K562 (cell line): ENCODE data around the gene ATXN7L2. TPM values are rescaled to one million over a fixed set of nuclear protein-coding genes. Genes with fewer than 3 reads are reported as not detected.

ENCODE experiments used
- CBX8 ChIP-seq: fragments of 200-600 bp; sonication (generic); IDR thresholded peaks from 2 replicates; pipeline ENCODE4 v1.6.1; 2012; ENCODE audit warnings: borderline replicate concordance, mixed run types, low read depth, mild to moderate bottlenecking, moderate library complexity, mixed read lengths, low read length, control low read depth, inconsistent platforms; ENCODE audit not compliant: poor library complexity, severe bottlenecking; ENCODE audit errors: extremely low read depth
- CHCHD3 ChIP-seq: fragments of 250-450 bp; sonication (Bioruptor Pico); IDR thresholded peaks from 2 replicates; pipeline ENCODE4 v2.1.2; 2022; ENCODE audit warnings: mild to moderate bottlenecking
- DNMT1 ChIP-seq: fragments of 450-650 bp; IDR thresholded peaks from 2 replicates; pipeline ENCODE4 v1.6.1; 2016; ENCODE audit warnings: antibody characterized with exemption, mild to moderate bottlenecking
- ELF4 ChIP-seq: fragments of 450-650 bp; formaldehyde crosslinking; IDR thresholded peaks from 2 replicates; pipeline ENCODE4 v1.4.0; 2022; ENCODE audit warnings: missing genetic modification characterization
- EWSR1 ChIP-seq: fragments of 450-650 bp; IDR thresholded peaks from 2 replicates; pipeline ENCODE4 v1.6.1; 2018; ENCODE audit warnings: borderline replicate concordance, mild to moderate bottlenecking, low read depth, moderate library complexity; ENCODE audit not compliant: partially characterized antibody
- KHSRP ChIP-seq: fragments of 450-650 bp; IDR thresholded peaks from 2 replicates; pipeline ENCODE4 v1.6.1; 2017
- MTA3 ChIP-seq: fragments of 450-650 bp; formaldehyde crosslinking; IDR thresholded peaks from 2 replicates; pipeline ENCODE4 v1.6.1; 2017; ENCODE audit warnings: mild to moderate bottlenecking, borderline replicate concordance
- PHTF2 ChIP-seq: fragments of 250-450 bp; sonication (Bioruptor Pico); IDR thresholded peaks from 2 replicates; pipeline ENCODE4 v1.5.0; 2021; ENCODE audit warnings: mild to moderate bottlenecking
- RBBP5 ChIP-seq: fragments of 200-600 bp; sonication (generic); IDR thresholded peaks from 2 replicates; pipeline ENCODE4 v1.6.1; 2012; ENCODE audit warnings: borderline replicate concordance, mild to moderate bottlenecking, low read length, control low read depth, inconsistent platforms; ENCODE audit not compliant: insufficient read depth, poor library complexity, severe bottlenecking
- RBM22 ChIP-seq: fragments of 200-400 bp; formaldehyde crosslinking; IDR thresholded peaks from 2 replicates; pipeline ENCODE4 v1.6.1; 2018; ENCODE audit warnings: low read length, low read depth; ENCODE audit not compliant: poor library complexity, severe bottlenecking
- SP2 ChIP-seq: IDR thresholded peaks from 2 replicates; pipeline ENCODE4 v1.6.1; 2011; ENCODE audit warnings: mild to moderate bottlenecking, low read depth, low read length, moderate library complexity; ENCODE audit not compliant: poor library complexity, severe bottlenecking; ENCODE audit errors: extremely low read depth
- TARDBP ChIP-seq: fragments of 450-650 bp; IDR thresholded peaks from 2 replicates; pipeline ENCODE4 v1.6.1; 2016
- TSC22D4 ChIP-seq: fragments of 450-650 bp; IDR thresholded peaks from 2 replicates; pipeline ENCODE4 v1.6.1; 2016; ENCODE audit warnings: missing genetic modification characterization, missing biosample characterization, control low read depth
- ZNF140 ChIP-seq: fragments of 250-450 bp; sonication (Bioruptor Pico); IDR thresholded peaks from 2 replicates; pipeline ENCODE4 v1.8.0; 2021; ENCODE audit warnings: moderate library complexity, mild to moderate bottlenecking, inconsistent platforms
- ZNF696 ChIP-seq: fragments of 250-450 bp; sonication (Bioruptor Pico); conservative IDR thresholded peaks from 2 replicates; pipeline ENCODE4 v1.4.0; 2020; ENCODE audit warnings: mild to moderate bottlenecking, moderate library complexity
- ZNF780A ChIP-seq: fragments of 250-450 bp; sonication (Bioruptor Pico); IDR thresholded peaks from 2 replicates; pipeline ENCODE4 v1.5.0; 2021; ENCODE audit warnings: mild to moderate bottlenecking
- polyA plus RNA-seq, 8 experiments: library from polyadenylated mRNA; depleted of rRNA in 4 of 8; stranded (reverse) in 5 of 8; unstranded in 3 of 8; fragments of >200 nt; fragmentation: Nextera tagmentation in 2 of 8; fragmentation: Illumina TruSeq in 1 of 8; extraction: Ambion mirVana in 2 of 8; extraction: Trizol in 1 of 8; gene quantifications; 2 replicates each; pipeline versions ENCODE4 v1.2.1 to v1.2.3, GENCODE V29; 2011 to 2014; ENCODE audit warnings: inconsistent platforms in 1 of 8, missing spikeins in 1 of 8
- total RNA-seq, 7 experiments: library from RNA; depleted of rRNA in 6 of 7; stranded (reverse); fragments of >200 nt in 6 of 7; fragmentation: Illumina TruSeq in 2 of 7; extraction: Trizol in 2 of 7; gene quantifications; 2 replicates each; pipeline versions ENCODE4 v1.2.1 to v1.2.3, GENCODE V29; 2011 to 2021; ENCODE audit warnings: low replicate concordance in 1 of 7
- TF ChIP-seq, protein P1 (sequence below): fragments of 250-450 bp; sonication (Bioruptor Pico); IDR thresholded peaks from 2 replicates; pipeline ENCODE4 v1.4.0; 2020
- TF ChIP-seq, protein P2 (sequence below): fragments of 450-650 bp; IDR thresholded peaks from 2 replicates; pipeline ENCODE4 v1.7.1; 2018; ENCODE audit warnings: mild to moderate bottlenecking, low read depth; ENCODE audit not compliant: partially characterized antibody
- TF ChIP-seq, protein P3 (sequence below): fragments of 250-450 bp; sonication (Bioruptor Pico); IDR thresholded peaks from 2 replicates; pipeline ENCODE4 v1.8.0; 2022; ENCODE audit warnings: moderate library complexity, mild to moderate bottlenecking, inconsistent platforms
- TF ChIP-seq, protein P4 (sequence below): fragments of 450-650 bp; conservative IDR thresholded peaks from 2 replicates; pipeline ENCODE4 v1.6.1; 2016; ENCODE audit warnings: missing genetic modification characterization, low read depth, mild to moderate bottlenecking, missing compliant biosample characterization, moderate library complexity
- TF ChIP-seq, protein P5 (sequence below): sonication (generic); formaldehyde crosslinking; IDR thresholded peaks from 2 replicates; pipeline ENCODE4 v1.8.0; 2022; ENCODE audit warnings: missing genetic modification reagents, mild to moderate bottlenecking, moderate library complexity, borderline replicate concordance

The ATXN7L2 gene
- total and polyA plus RNA-seq, 9 of the 15 experiments (the other 6 are each of a cell fraction or from before 2014, with no cell fraction given) = 0.21 to 10.4 (median 5.8) TPM

DNA sequence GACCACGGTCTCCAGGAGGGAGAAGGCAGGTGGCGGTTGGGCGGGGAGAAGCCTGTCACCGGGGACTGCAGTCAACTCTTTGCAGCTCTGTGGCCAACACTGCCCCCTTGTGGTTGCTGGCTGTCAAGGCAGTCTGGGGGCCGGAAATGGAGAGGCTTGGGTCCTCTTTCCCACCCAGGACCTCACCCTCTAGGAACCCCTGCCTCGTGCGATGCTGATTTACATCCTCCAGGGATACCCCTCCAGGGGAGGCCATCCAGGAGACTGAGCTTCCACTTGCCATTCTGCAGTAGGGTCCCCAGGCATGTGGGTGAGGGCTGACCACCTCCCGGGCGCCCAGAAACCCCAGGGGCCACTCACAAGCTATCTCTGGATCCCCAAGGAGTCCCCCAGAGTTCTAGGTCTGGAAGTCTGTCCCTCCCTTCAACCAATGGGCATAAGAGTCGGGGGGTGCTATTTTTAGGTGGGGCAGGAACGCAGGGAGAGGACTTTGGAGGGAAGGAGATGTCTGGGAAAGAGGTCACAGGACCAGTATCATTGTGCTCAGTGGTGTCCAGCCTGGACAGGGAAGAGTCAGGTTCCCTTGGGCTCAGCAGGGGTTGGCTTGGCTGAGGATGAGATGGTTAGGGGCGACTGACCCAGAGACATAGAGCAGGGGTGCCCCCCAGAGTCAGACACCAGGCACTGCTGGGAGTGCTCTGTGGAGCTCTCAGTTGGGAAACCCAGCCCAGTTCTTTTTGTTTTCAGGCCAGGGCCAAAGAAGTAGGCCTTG is 48.8 kb downstream of the ATXN7L2 start (continued):
- TF ChIP-seq, protein P1, sequence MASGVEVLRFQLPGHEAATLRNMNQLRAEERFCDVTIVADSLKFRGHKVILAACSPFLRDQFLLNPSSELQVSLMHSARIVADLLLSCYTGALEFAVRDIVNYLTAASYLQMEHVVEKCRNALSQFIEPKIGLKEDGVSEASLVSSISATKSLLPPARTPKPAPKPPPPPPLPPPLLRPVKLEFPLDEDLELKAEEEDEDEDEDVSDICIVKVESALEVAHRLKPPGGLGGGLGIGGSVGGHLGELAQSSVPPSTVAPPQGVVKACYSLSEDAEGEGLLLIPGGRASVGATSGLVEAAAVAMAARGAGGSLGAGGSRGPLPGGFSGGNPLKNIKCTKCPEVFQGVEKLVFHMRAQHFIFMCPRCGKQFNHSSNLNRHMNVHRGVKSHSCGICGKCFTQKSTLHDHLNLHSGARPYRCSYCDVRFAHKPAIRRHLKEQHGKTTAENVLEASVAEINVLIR (CRISPR knock-in tag) = no peak
- TF ChIP-seq, protein P2, sequence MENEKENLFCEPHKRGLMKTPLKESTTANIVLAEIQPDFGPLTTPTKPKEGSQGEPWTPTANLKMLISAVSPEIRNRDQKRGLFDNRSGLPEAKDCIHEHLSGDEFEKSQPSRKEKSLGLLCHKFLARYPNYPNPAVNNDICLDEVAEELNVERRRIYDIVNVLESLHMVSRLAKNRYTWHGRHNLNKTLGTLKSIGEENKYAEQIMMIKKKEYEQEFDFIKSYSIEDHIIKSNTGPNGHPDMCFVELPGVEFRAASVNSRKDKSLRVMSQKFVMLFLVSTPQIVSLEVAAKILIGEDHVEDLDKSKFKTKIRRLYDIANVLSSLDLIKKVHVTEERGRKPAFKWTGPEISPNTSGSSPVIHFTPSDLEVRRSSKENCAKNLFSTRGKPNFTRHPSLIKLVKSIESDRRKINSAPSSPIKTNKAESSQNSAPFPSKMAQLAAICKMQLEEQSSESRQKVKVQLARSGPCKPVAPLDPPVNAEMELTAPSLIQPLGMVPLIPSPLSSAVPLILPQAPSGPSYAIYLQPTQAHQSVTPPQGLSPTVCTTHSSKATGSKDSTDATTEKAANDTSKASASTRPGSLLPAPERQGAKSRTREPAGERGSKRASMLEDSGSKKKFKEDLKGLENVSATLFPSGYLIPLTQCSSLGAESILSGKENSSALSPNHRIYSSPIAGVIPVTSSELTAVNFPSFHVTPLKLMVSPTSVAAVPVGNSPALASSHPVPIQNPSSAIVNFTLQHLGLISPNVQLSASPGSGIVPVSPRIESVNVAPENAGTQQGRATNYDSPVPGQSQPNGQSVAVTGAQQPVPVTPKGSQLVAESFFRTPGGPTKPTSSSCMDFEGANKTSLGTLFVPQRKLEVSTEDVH = no peak
- TF ChIP-seq EWSR1 (no peak), CBX8 (no peak), CHCHD3 (no peak), DNMT1 (peak; percentile 88; the same call in 1 of the 2 replicates), PHTF2 (CRISPR knock-in tag) (no peak), ZNF780A (no peak), KHSRP (no peak), ZNF140 (CRISPR knock-in tag) (no peak), TSC22D4 (tag) (no peak), RBBP5 (no peak), TARDBP (no peak), ELF4 (CRISPR knock-in tag) (no peak), SP2 (no peak), MTA3 (peak; percentile 46; the same call in 1 of the 2 replicates), RBM22 (no peak), ZNF696 (CRISPR knock-in tag) (no peak)
- TF ChIP-seq, protein P3, sequence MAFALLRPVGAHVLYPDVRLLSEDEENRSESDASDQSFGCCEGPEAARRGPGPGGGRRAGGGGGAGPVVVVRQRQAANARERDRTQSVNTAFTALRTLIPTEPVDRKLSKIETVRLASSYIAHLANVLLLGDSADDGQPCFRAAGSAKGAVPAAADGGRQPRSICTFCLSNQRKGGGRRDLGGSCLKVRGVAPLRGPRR (CRISPR knock-in tag) = no peak
- TF ChIP-seq, protein P4, sequence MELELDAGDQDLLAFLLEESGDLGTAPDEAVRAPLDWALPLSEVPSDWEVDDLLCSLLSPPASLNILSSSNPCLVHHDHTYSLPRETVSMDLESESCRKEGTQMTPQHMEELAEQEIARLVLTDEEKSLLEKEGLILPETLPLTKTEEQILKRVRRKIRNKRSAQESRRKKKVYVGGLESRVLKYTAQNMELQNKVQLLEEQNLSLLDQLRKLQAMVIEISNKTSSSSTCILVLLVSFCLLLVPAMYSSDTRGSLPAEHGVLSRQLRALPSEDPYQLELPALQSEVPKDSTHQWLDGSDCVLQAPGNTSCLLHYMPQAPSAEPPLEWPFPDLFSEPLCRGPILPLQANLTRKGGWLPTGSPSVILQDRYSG = no peak
- TF ChIP-seq, protein P5, sequence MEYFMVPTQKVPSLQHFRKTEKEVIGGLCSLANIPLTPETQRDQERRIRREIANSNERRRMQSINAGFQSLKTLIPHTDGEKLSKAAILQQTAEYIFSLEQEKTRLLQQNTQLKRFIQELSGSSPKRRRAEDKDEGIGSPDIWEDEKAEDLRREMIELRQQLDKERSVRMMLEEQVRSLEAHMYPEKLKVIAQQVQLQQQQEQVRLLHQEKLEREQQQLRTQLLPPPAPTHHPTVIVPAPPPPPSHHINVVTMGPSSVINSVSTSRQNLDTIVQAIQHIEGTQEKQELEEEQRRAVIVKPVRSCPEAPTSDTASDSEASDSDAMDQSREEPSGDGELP (CRISPR knock-in tag) = peak; percentile 30
